ENCODE measurements around the gene GPR137.
A peak's percentile ranks its signal among the peaks of the same experiment; 100 is the strongest.
"Not testable (repeated sequence)": the region's sequence is repeated elsewhere in the genome, so short reads cannot be mapped to it uniquely, and the experiment has no call there.

Gene GPR137

DNA sequence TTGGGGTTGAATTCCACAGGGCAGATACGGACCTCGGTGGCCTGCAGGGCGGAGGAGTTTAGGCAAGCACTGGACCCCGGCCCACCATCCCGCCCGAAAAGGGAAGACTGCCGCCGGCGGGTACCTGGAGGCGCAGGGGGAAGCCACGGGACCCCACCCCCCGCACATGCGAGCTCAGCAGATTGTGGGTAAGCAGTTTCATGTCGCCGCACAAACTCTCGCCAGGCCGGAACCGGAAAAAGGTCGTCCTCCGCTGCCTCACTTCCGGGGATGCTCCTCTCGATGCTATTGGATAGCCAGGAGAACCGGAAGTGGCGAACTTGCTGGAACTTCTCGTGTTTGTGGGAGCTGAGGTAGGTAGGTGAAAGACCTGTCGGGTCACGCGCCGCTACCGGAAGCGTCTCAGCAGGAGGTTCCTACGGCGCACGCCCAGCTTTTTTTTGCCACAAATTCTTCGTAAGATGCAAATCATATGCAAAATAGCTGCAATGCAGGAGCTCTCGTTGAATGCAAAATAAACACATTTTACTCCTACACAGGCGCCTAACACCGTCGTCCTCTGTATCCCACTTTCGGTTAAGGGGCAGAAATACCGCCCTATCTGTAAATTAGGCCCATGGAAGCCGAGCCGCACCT lies 31.8 kb downstream of the GPR137 start, which contains the start of gene TRMT112:
TRMT112 (minus strand) TSS at position 235 of the 636 bp plus-strand sequence; CDS start at position 202, 33 bp downstream.
- Histone ChIP-seq H3K36me3 (ENCODE audit: control insufficient read depth, insufficient read depth, low read length) (peaks cover 18% of the 10 kb centered on the region), H3K9ac (ENCODE audit: low read length) (peak within 1 kb of the TSS; percentile 86), H3K9me3 (ENCODE audit: control insufficient read depth, low read length) (no peaks in the 10 kb centered on the region), H3K27me3 (ENCODE audit: control insufficient read depth, insufficient read depth, low read length) (no peaks in the 10 kb centered on the region), H3K4me3 (ENCODE audit: low read length) (peak within 1 kb of the TSS; percentile 75), H3K4me1 (ENCODE audit: control insufficient read depth, insufficient read depth, low read length) (peaks cover 41% of the 10 kb centered on the region)

DNA sequence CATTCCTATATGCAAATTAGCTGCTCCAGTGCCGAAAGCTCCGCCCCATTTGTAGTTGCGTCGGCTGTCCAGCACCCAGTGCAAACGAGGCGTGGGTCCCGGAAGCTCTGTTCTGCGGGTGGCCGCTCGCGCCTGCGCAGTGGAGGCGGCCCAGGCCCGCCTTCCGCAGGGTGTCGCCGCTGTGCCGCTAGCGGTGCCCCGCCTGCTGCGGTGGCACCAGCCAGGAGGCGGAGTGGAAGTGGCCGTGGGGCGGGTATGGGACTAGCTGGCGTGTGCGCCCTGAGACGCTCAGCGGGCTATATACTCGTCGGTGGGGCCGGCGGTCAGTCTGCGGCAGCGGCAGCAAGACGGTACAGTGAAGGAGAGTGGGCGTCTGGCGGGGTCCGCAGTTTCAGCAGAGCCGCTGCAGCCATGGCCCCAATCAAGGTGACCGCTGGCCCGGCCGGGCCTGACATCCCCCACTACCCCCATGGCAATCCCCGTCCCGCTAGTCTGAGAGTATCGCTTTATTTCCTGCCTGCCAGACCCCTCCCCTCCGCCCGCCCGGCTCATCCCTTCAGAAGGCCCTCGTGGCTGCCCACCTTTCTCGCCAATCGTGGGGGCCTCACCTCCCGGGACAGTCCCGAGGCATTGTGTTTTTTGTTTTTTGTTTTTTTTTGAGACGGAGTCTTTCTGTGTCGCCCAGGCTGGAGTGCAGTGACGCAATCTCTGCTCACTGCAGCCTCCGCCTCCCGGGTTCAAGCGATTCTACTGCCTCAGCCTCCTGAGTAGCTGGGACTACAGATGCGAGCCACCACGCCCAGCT lies 32.5 kb downstream of the GPR137 start, which contains the start of gene PRDX5:
PRDX5 (plus strand) TSS at position 161 of the 805 bp plus-strand sequence; CDS start at position 256, 95 bp downstream.
- H3K9me3 ChIP-seq (ENCODE audit: control insufficient read depth, low read length), result no peaks in the 10 kb centered on the region

DNA sequence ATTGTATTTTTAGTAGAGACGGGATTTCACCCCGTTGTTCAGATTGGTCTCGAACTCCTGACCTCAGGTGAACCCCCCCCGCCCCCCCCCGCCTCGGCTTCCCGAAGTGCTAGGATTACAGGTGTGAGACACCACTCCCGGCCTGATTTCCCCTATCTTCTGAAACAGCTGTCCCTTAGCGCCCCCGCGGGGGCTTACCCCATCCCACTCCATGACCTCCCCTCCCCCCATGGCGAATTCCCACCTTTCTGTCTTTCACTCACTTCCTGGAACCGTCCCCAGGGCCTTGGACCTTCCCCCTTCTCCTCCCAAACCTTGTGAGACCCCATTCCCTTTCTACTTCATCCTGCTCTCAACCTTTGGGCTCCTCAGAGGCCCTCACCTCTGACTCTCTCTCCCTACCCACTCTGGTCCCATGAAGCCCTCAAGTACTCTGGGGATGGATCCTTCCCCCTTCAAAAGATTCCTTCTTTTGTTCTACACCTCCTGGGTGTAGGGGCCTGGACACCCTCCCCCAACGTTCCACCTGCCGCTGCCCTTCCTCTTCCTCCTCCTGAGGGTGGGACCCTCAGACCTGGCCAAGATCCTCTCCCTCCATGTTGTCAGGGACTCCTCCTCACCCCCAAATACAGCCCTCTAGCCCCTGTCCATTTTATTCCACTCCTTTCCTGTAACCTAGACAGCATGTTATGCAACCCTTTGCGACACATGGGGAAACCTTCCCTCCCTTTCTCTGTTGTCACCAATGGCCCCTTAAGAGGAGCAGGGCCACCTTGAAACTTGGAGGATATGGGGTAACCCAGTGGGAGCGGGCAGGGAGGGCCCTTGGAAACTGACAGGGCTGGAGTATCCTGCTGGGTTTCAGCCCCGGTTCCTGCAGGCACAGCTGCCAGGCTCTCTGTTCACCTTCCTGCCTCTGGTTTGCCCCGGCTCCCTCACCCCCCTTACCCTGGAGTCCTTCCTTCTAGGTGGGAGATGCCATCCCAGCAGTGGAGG lies 33.4 kb downstream of the GPR137 start:
- Histone ChIP-seq H3K36me3 (ENCODE audit: control insufficient read depth, insufficient read depth, low read length) (peaks cover 19% of the 10 kb centered on the region), H3K4me3 (ENCODE audit: low read length) (peak overlapping the region; percentile 75), H3K4me1 (ENCODE audit: control insufficient read depth, insufficient read depth, low read length) (peaks cover 47% of the 10 kb centered on the region), H3K9ac (ENCODE audit: low read length) (peak overlapping the region; percentile 86), H3K9me3 (ENCODE audit: control insufficient read depth, low read length) (no peaks in the 10 kb centered on the region), H3K27me3 (ENCODE audit: control insufficient read depth, insufficient read depth, low read length) (no peaks in the 10 kb centered on the region)

More for the DNA sequence above, 32.5 kb downstream of the GPR137 start, which contains the start of gene PRDX5:
- Histone ChIP-seq H3K36me3 (ENCODE audit: control insufficient read depth, insufficient read depth, low read length) (peaks cover 20% of the 10 kb centered on the region), H3K4me3 (ENCODE audit: low read length) (peak within 1 kb of the TSS; percentile 75), H3K9ac (ENCODE audit: low read length) (peak within 1 kb of the TSS; percentile 86), H3K27me3 (ENCODE audit: control insufficient read depth, insufficient read depth, low read length) (no peaks in the 10 kb centered on the region), H3K4me1 (ENCODE audit: control insufficient read depth, insufficient read depth, low read length) (peaks cover 47% of the 10 kb centered on the region)

DNA sequence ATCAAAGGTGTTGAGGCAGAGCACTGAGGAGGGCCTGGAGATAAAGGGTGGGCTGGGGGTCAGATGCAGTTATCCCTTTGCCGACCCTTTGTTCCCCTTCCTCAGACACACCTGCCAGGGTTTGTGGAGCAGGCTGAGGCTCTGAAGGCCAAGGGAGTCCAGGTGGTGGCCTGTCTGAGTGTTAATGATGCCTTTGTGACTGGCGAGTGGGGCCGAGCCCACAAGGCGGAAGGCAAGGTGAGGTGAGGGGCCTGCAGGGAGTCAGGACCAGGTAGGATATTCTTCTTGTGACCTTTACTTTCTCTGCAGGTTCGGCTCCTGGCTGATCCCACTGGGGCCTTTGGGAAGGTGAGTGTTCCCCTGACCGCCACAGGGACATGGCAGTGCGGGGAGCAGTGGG lies 34.9 kb downstream of the GPR137 start:
- Histone ChIP-seq H3K36me3 (ENCODE audit: control insufficient read depth, insufficient read depth, low read length) (peaks cover 6% of the 10 kb centered on the region), H3K9ac (ENCODE audit: low read length) (peak overlapping the region; percentile 54), H3K9me3 (ENCODE audit: control insufficient read depth, low read length) (no peaks in the 10 kb centered on the region), H3K4me1 (ENCODE audit: control insufficient read depth, insufficient read depth, low read length) (peaks cover 47% of the 10 kb centered on the region), H3K27me3 (ENCODE audit: control insufficient read depth, insufficient read depth, low read length) (no peaks in the 10 kb centered on the region), H3K4me3 (ENCODE audit: low read length) (no peak overlapping the region)

DNA sequence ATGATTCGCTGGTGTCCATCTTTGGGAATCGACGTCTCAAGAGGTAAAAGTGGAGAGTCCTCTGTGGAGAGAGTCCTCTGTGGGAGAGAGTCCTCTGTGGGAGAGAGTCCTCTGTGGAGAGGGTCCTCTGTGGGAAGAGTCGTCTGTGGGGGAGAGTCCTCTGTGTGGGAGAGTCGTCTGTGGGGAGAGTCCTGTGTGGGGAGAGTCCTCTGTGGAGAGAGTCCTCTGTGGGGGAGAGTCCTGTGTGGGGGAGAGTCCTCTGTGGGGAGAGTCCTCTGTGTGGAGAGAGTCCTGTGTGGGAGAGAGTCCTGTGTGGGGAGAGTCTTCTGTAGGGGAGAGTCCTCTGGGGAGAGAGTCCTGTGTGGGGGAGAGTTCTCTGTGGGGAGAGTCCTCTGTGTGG lies 35.4 kb downstream of the GPR137 start:
- Histone ChIP-seq H3K27me3 (ENCODE audit: control insufficient read depth, insufficient read depth, low read length) (no peaks in the 10 kb centered on the region), H3K4me1 (ENCODE audit: control insufficient read depth, insufficient read depth, low read length) (peaks cover 45% of the 10 kb centered on the region), H3K4me3 (ENCODE audit: low read length) (no peak overlapping the region), H3K36me3 (ENCODE audit: control insufficient read depth, insufficient read depth, low read length) (peaks cover 6% of the 10 kb centered on the region), H3K9ac (ENCODE audit: low read length) (peak overlapping the region; percentile 54), H3K9me3 (ENCODE audit: control insufficient read depth, low read length) (no peaks in the 10 kb centered on the region)

DNA sequence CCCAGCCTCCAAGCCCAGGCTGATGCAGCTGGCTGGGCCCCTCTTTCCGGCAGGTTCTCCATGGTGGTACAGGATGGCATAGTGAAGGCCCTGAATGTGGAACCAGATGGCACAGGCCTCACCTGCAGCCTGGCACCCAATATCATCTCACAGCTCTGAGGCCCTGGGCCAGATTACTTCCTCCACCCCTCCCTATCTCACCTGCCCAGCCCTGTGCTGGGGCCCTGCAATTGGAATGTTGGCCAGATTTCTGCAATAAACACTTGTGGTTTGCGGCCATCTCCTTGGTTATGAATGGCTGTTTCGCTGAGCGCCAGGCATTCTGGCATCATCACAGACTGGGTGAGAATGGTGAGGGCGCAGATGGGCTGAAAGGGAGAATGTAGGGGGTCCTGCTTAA lies 35.9 kb downstream of the GPR137 start:
- Histone ChIP-seq H3K4me1 (ENCODE audit: control insufficient read depth, insufficient read depth, low read length) (peaks cover 41% of the 10 kb centered on the region), H3K36me3 (ENCODE audit: control insufficient read depth, insufficient read depth, low read length) (peaks cover 6% of the 10 kb centered on the region), H3K9me3 (ENCODE audit: control insufficient read depth, low read length) (no peaks in the 10 kb centered on the region), H3K27me3 (ENCODE audit: control insufficient read depth, insufficient read depth, low read length) (no peaks in the 10 kb centered on the region), H3K4me3 (ENCODE audit: low read length) (no peak overlapping the region), H3K9ac (ENCODE audit: low read length) (peak overlapping the region; percentile 54)

DNA sequence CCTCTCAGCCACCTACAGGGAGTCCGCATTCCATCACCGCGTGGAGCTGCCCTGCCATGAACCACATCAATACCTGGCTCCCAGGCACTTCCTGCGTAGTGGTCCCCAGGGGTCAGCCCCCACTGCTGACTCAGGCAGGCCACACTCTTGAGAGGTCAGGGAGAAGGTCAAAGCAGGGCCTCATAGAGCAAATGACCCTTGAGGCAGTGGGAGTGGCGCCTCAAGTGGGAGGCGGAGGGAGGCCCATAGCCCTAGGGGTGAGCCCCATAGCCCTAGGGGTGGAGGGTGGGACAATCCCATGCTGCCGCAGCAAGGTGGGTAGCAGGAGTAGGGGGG lies 37.2 kb downstream of the GPR137 start:
- H3K27me3 ChIP-seq (ENCODE audit: control insufficient read depth, insufficient read depth, low read length), result no peaks in the 10 kb centered on the region

DNA sequence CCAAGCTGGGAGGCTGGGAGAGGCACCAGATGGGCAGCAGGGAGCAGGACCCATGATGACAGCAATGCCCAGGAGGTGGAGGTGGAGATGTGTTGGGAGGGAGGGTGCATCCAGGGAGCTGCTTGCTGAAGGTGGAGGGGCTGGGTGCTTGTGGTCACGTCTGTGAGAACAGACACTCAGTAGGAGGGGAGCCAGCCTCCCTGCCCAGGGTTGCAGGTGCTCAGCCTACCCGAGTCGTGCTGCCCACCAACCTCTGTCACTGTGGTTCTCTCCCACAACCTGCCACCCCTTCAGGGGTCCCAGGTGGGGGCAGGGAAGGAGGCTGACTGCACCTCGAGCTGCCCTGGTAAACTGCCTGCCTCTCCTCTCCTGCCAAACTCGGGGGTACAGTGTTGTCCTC lies 37.7 kb downstream of the GPR137 start:
- Histone ChIP-seq H3K9me3 (ENCODE audit: control insufficient read depth, low read length) (no peaks in the 10 kb centered on the region), H3K27me3 (ENCODE audit: control insufficient read depth, insufficient read depth, low read length) (no peaks in the 10 kb centered on the region), H3K9ac (ENCODE audit: low read length) (peak overlapping the region; percentile 4), H3K36me3 (ENCODE audit: control insufficient read depth, insufficient read depth, low read length) (peaks cover 6% of the 10 kb centered on the region), H3K4me3 (ENCODE audit: low read length) (no peak overlapping the region), H3K4me1 (ENCODE audit: control insufficient read depth, insufficient read depth, low read length) (peaks cover 41% of the 10 kb centered on the region)

More for the DNA sequence above, 37.2 kb downstream of the GPR137 start:
- Histone ChIP-seq H3K4me3 (ENCODE audit: low read length) (no peak overlapping the region), H3K9ac (ENCODE audit: low read length) (peak overlapping the region; percentile 4), H3K4me1 (ENCODE audit: control insufficient read depth, insufficient read depth, low read length) (peaks cover 41% of the 10 kb centered on the region), H3K9me3 (ENCODE audit: control insufficient read depth, low read length) (no peaks in the 10 kb centered on the region), H3K36me3 (ENCODE audit: control insufficient read depth, insufficient read depth, low read length) (peaks cover 6% of the 10 kb centered on the region)

DNA sequence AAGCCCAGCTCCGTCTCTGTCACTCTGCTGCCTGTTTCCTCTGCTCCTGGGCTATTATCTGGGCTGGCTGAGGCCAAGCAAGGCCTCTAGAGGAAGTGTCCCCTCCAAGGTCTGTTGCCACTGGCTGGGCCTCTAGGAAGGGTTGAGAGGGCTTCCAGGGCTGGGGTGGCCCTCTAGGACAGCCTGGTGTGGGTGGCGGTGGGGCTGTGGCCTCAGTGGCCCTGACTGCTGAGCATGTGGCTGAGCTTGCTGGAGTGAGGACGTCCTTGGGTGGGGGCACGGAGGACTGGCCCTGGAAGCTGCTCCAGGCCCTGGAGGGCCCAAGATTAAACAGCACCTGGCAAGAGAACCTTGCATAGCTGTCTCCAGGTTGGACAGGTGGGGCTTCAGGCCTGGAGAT lies 38.3 kb downstream of the GPR137 start:
- not testable (repeated sequence) for H3K27me3 ChIP-seq (ENCODE audit: control insufficient read depth, insufficient read depth, low read length); H3K4me3 ChIP-seq (ENCODE audit: low read length); H3K9ac ChIP-seq (ENCODE audit: low read length); H3K36me3 ChIP-seq (ENCODE audit: control insufficient read depth, insufficient read depth, low read length); H3K9me3 ChIP-seq (ENCODE audit: control insufficient read depth, low read length)
- H3K4me1 ChIP-seq (ENCODE audit: control insufficient read depth, insufficient read depth, low read length), result peaks cover 39% of the 10 kb centered on the region

DNA sequence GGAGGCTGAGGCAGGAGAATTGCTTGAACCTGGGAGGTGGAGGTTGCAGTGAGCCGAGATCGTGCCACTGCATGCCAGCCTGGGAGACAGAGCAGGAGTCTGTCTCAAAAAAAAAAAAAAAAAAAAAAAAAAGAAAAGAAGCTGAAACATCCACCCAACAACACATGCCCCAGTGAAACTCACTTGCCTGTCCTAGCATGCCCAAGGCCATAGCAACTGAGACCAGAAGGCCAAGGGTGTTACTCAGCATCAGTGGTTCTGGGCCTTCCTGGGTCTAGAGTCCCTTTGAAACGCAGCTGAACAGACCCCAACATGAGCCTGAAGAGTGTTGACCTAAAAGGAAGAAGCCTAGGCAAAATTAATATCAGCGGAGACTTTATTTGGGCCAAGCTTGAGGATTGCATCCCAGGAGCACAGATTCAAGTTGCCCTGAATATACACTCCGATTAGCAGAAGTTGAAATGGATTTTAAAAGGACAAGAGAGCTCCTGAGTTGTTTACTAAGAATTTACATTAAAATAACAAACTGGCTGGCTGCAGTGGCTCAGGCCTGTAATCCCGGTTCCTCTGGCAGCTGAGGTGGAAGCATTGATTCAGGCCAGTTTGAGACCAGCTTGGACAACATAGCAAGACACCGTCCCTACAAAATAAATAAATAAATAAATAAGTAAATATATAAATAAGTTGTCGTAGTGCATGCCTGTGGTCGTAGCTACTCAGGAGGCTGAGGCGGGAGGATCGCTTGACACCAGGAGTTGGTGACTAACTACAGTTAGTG lies 39.2 kb downstream of the GPR137 start:
- Histone ChIP-seq H3K9me3 (ENCODE audit: control insufficient read depth, low read length) (no peaks in the 10 kb centered on the region), H3K4me3 (ENCODE audit: low read length) (no peak overlapping the region), H3K9ac (ENCODE audit: low read length) (no peak overlapping the region), H3K4me1 (ENCODE audit: control insufficient read depth, insufficient read depth, low read length) (peaks cover 39% of the 10 kb centered on the region), H3K27me3 (ENCODE audit: control insufficient read depth, insufficient read depth, low read length) (no peaks in the 10 kb centered on the region), H3K36me3 (ENCODE audit: control insufficient read depth, insufficient read depth, low read length) (peaks cover 6% of the 10 kb centered on the region)

DNA sequence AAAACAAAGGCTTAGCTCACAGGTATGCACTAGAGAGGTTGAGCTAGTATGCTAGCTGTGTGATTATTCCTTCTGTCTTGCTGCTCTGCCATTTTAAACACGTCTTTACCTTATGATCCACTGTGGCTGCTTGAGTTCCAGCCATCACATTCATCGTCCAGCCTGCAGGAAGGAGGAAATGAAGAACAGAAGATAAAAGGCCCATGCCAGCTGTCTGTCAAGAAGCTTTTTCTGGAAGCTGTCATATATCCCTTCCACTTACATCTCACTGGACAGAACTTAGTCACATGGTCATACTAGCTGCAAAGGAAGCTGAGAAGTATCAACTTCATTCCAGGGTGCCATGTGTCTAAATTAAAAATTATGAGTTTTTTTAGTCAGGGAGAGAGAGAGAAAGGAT lies 41.7 kb downstream of the GPR137 start:
- no peak overlapping the region for H3K9ac ChIP-seq (ENCODE audit: low read length)
- no peak overlapping the region for H3K4me3 ChIP-seq (ENCODE audit: low read length)
- peaks cover 3% of the 10 kb centered on the region for H3K36me3 ChIP-seq (ENCODE audit: control insufficient read depth, insufficient read depth, low read length)
- no peaks in the 10 kb centered on the region for H3K27me3 ChIP-seq (ENCODE audit: control insufficient read depth, insufficient read depth, low read length)
- H3K9me3 ChIP-seq (ENCODE audit: control insufficient read depth, low read length), result no peaks in the 10 kb centered on the region
- H3K4me1 ChIP-seq (ENCODE audit: control insufficient read depth, insufficient read depth, low read length), result peaks cover 34% of the 10 kb centered on the region
